GM20431 (cell line): Measurements from ENCODE around the gene POLK.
"Not testable (repeated sequence)": the region's sequence is repeated elsewhere in the genome, so short reads cannot be mapped to it uniquely, and the experiment has no call there.

Experiments used
- in situ Hi-C: fragments of 300-500 bp; cut with MseI, MboI; formaldehyde crosslinking; loops from one replicate; pipeline ENCODE4 v1.15.0; 2020; ENCODE audit warnings: low sequenced_read_pairs; ENCODE audit not compliant: unreplicated experiment

POLK gene

GRCh38 chr5:75601567-75601966 lies 89.9 kb downstream of the POLK start:
- in situ Hi-C loops, result no loop called here

GRCh38 chr5:75601996-75602395 lies 90.3 kb downstream of the POLK start:
- in situ Hi-C loops, result no loop called here

- in situ Hi-C loops, result no loop called here
Observed at GRCh38 chr5:75603371-75603770, 91.7 kb downstream of the POLK start.

GRCh38 chr5:75603821-75604220 lies 92.1 kb downstream of the POLK start:
- in situ Hi-C loops, result no loop called here

GRCh38 chr5:75607341-75607740 lies 95.7 kb downstream of the POLK start:
- in situ Hi-C loops, result not testable (repeated sequence)

- in situ Hi-C loops, result no loop called here
Observed at GRCh38 chr5:75608870-75609269, 97.2 kb downstream of the POLK start.

- in situ Hi-C loops, result no loop called here
Observed at GRCh38 chr5:75610201-75610600, 98.5 kb downstream of the POLK start.

GRCh38 chr5:75610859-75611310 lies 99.2 kb downstream of the POLK start:
- in situ Hi-C loops, result not testable (repeated sequence)

- in situ Hi-C loops, result no loop called here
Observed at GRCh38 chr5:75611311-75612225, 99.9 kb downstream of the POLK start, which contains the start of gene ANKDD1B. Gene ANKDD1B, plus strand, starts transcription at chr5:75611453. Its CDS starts 182 bp downstream, at chr5:75611635.

- in situ Hi-C loops, result no loop called here
Observed at GRCh38 chr5:75612226-75612569, 100.5 kb downstream of the POLK start.

- in situ Hi-C loops, result no loop called here
Observed at GRCh38 chr5:75612901-75613300, 101.2 kb downstream of the POLK start.

- in situ Hi-C loops, result no loop called here
Observed at GRCh38 chr5:75614176-75614575, 102.5 kb downstream of the POLK start.

- in situ Hi-C loops, result no loop called here
Observed at GRCh38 chr5:75616371-75616881, 104.7 kb downstream of the POLK start.

GRCh38 chr5:75616971-75617621 lies 105.4 kb downstream of the POLK start:
- in situ Hi-C loops, result no loop called here

GRCh38 chr5:75617736-75618352 lies 106.2 kb downstream of the POLK start:
- in situ Hi-C loops, result no loop called here

GRCh38 chr5:75620184-75620959 lies 108.7 kb downstream of the POLK start:
- in situ Hi-C loops, result no loop called here

GRCh38 chr5:75622564-75622963 lies 110.9 kb downstream of the POLK start:
- in situ Hi-C loops, result no loop called here

- in situ Hi-C loops, result no loop called here
Observed at GRCh38 chr5:75623846-75624245, 112.2 kb downstream of the POLK start.

GRCh38 chr5:75626959-75627358 lies 115.3 kb downstream of the POLK start:
- in situ Hi-C loops, result no loop called here

GRCh38 chr5:75627801-75628200 lies 116.1 kb downstream of the POLK start:
- in situ Hi-C loops, result no loop called here
